ENCODE results near the gene KAZN.

KAZN gene

GRCh38 chr1:14914351-14914988 lies 316.0 kb downstream of the KAZN start:
- no peak overlapping the region for H3K4me3 ChIP-seq (replicated peaks; ENCODE audit: low read depth, low read length)
- TF ChIP-seq CTCF (IDR thresholded peaks at IDR 0.05; ENCODE audit: low read length, missing control alignments) = no peak
- DNase-seq (ENCODE audit: low read depth) = no peak

- H3K4me3 ChIP-seq (replicated peaks; ENCODE audit: low read depth, low read length) = no peak overlapping the region
- TF ChIP-seq CTCF (IDR thresholded peaks at IDR 0.05; ENCODE audit: low read length, missing control alignments) = peak; percentile 96
- DNase-seq (ENCODE audit: low read depth) = peak; percentile 40
Observed at GRCh38 chr1:14915356-14916054, 317.0 kb downstream of the KAZN start.

GRCh38 chr1:14919289-14919688 lies 320.8 kb downstream of the KAZN start:
- DNase-seq (ENCODE audit: low read depth) = no peak
- H3K4me3 ChIP-seq (replicated peaks; ENCODE audit: low read depth, low read length) = no peak overlapping the region
- TF ChIP-seq CTCF (IDR thresholded peaks at IDR 0.05; ENCODE audit: low read length, missing control alignments) = no peak

GRCh38 chr1:14919751-14920150 lies 321.3 kb downstream of the KAZN start:
- TF ChIP-seq CTCF (IDR thresholded peaks at IDR 0.05; ENCODE audit: low read length, missing control alignments) = no peak
- H3K4me3 ChIP-seq (replicated peaks; ENCODE audit: low read depth, low read length) = no peak overlapping the region
- DNase-seq (ENCODE audit: low read depth) = no peak

- H3K4me3 ChIP-seq (replicated peaks; ENCODE audit: low read depth, low read length) = no peak overlapping the region
- no peak for TF ChIP-seq CTCF (IDR thresholded peaks at IDR 0.05; ENCODE audit: low read length, missing control alignments)
- peak; percentile 42 for DNase-seq (ENCODE audit: low read depth)
Observed at GRCh38 chr1:14921057-14921456, 322.6 kb downstream of the KAZN start.

GRCh38 chr1:14922942-14923726 lies 324.6 kb downstream of the KAZN start:
- H3K4me3 ChIP-seq (replicated peaks; ENCODE audit: low read depth, low read length) = no peak overlapping the region
- no peak for TF ChIP-seq CTCF (IDR thresholded peaks at IDR 0.05; ENCODE audit: low read length, missing control alignments)
- no peak for DNase-seq (ENCODE audit: low read depth)

Measured in fibroblast of pulmonary artery (primary cell).